GM06990 (cell line): Measurements from ENCODE around the gene UPK1B.
"Not testable (repeated sequence)": the region's sequence is repeated elsewhere in the genome, so short reads cannot be mapped to it uniquely, and the experiment has no call there.

Experiments
- DNase-seq: peaks from one replicate; pipeline ENCODE4 v3.0.0-alpha.2; 2011; ENCODE audit not compliant: insufficient read length; ENCODE audit errors: extremely low read depth
- H3K27me3 ChIP-seq: replicated peaks from 2 replicates; pipeline ENCODE4 v1.6.0; 2011; ENCODE audit warnings: low read length; ENCODE audit not compliant: control insufficient read depth, insufficient read depth
- H3K36me3 ChIP-seq: 2 replicates; pipeline ENCODE4 v1.5.1; 2011; ENCODE audit warnings: low read length; ENCODE audit not compliant: control insufficient read depth, insufficient read depth
- H3K4me3 ChIP-seq: replicated peaks from 2 replicates; pipeline ENCODE4 v1.5.1; 2011; ENCODE audit warnings: low read depth, mild to moderate bottlenecking, control low read depth, low read length
- TF ChIP-seq, protein P1 (sequence below): IDR thresholded peaks from 2 replicates; pipeline ENCODE4 v1.5.1; 2011; ENCODE audit warnings: low read length, control low read depth, mild to moderate bottlenecking, inconsistent platforms; ENCODE audit not compliant: insufficient read depth, poor library complexity, severe bottlenecking

Gene UPK1B

DNA sequence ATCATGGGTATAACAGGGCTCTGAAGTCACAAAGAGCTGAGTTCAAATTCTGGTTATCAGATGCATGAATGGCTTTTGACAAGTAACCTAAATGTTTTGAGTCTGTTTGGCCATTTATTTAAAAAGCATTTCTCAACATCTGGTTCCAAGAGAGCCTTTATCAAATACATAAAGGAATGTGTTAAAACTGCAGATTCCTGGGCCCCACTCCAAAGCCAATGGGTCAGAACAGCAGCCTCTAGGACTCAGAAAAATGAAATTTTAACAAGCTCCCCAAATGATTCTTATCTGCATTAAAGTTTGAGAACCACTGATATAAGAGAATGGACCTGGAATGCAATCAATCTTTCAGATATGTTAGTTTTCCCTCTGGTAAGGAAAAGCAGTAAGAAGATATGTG is 63.9 kb downstream of the UPK1B start:
- H3K4me3 ChIP-seq = no peak overlapping the region
- no peaks in the 10 kb centered on the region for H3K36me3 ChIP-seq
- DNase-seq = no peak
- no peaks in the 10 kb centered on the region for H3K27me3 ChIP-seq
- TF ChIP-seq, protein P1, sequence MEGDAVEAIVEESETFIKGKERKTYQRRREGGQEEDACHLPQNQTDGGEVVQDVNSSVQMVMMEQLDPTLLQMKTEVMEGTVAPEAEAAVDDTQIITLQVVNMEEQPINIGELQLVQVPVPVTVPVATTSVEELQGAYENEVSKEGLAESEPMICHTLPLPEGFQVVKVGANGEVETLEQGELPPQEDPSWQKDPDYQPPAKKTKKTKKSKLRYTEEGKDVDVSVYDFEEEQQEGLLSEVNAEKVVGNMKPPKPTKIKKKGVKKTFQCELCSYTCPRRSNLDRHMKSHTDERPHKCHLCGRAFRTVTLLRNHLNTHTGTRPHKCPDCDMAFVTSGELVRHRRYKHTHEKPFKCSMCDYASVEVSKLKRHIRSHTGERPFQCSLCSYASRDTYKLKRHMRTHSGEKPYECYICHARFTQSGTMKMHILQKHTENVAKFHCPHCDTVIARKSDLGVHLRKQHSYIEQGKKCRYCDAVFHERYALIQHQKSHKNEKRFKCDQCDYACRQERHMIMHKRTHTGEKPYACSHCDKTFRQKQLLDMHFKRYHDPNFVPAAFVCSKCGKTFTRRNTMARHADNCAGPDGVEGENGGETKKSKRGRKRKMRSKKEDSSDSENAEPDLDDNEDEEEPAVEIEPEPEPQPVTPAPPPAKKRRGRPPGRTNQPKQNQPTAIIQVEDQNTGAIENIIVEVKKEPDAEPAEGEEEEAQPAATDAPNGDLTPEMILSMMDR = no peak

DNA sequence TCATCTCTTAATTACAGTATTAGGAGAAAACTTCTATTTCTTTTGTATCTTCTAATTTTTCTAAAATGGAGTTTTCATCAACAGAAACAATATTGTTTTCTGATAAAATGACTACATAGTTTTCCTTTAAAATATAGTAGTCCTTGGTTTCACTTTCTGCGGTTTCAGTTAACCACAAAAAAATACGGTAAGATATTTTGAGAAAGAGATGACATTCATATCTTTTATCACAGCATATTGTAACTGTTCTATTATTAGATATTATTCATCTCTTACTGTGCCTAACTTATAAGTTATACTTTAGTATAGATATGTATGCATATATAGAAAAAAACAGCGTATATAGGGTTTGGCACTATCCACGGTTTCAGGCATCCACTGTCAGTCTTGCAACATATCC is 65.0 kb downstream of the UPK1B start:
- no peaks in the 10 kb centered on the region for H3K27me3 ChIP-seq
- no peak overlapping the region for H3K4me3 ChIP-seq
- TF ChIP-seq, protein P1 = no peak
- no peaks in the 10 kb centered on the region for H3K36me3 ChIP-seq
- DNase-seq = no peak

DNA sequence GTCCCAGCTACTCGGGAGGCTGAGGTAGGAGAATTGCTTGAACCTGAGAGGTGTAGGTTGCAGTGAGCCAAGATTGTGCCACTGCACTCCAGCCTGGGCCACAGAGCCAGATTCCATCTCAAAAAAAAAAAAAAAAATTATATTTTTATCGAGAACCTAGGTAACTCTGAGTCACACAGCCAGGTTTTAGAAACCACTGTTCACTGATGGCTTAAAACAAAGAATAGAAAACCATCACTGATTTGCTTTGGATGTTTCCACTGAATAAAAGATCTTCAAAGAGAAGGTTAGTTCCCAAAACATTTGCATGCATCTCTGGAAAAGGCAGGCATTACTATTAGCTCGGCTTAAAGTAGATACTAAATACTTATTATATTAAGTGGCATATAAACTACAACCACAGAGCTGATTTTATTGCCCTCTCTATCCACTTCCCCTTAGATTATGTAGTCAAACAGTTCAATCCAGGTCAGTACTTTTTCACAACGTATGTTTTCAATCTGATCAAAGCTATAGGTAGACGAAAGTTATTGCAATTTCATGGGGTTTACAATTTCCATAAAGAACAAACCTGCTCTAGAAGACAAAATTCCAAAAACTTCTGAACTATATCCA is 65.9 kb downstream of the UPK1B start:
- no peaks in the 10 kb centered on the region for H3K27me3 ChIP-seq
- H3K4me3 ChIP-seq = peak overlapping the region; percentile 81
- no peak for DNase-seq
- no peaks in the 10 kb centered on the region for H3K36me3 ChIP-seq
- TF ChIP-seq, protein P1 = no peak

GRCh38 chr3:119240101-119240590 is 66.7 kb downstream of the UPK1B start:
- no peak for DNase-seq
- H3K27me3 ChIP-seq = no peaks in the 10 kb centered on the region
- peak overlapping the region; percentile 81 for H3K4me3 ChIP-seq
- no peaks in the 10 kb centered on the region for H3K36me3 ChIP-seq
- TF ChIP-seq, protein P1 = no peak

- peak; percentile 91 for DNase-seq
- H3K36me3 ChIP-seq = no peaks in the 10 kb centered on the region
- TF ChIP-seq, protein P1 = no peak
- no peaks in the 10 kb centered on the region for H3K27me3 ChIP-seq
- peak within 1 kb of the TSS; percentile 81 for H3K4me3 ChIP-seq
Observed at GRCh38 chr3:119240591-119241434, 67.4 kb downstream of the UPK1B start, which contains the start of gene B4GALT4. Gene B4GALT4 (minus strand): TSS chr3:119240878. CDS start chr3:119230099, 10,779 bp downstream.

- not testable (repeated sequence) for DNase-seq, H3K4me3 ChIP-seq, H3K27me3 ChIP-seq, H3K36me3 ChIP-seq
Observed at GRCh38 chr3:119242387-119243057, 69.1 kb downstream of the UPK1B start.

- H3K36me3 ChIP-seq, H3K27me3 ChIP-seq, H3K4me3 ChIP-seq: not testable (repeated sequence)
Observed at GRCh38 chr3:119243058-119243529, 69.7 kb downstream of the UPK1B start.

More at GRCh38 chr3:119243058-119243529, 69.7 kb downstream of the UPK1B start:
- not testable (repeated sequence) for DNase-seq
